HG02571 (cell line): ENCODE results near the gene MPP4.

Source experiments
- ATAC-seq: cut with Tn5 transposase; IDR thresholded peaks from one replicate; pipeline ENCODE4 v1.9.1; 2021; ENCODE audit warnings: mild to moderate bottlenecking, moderate library complexity; ENCODE audit not compliant: unreplicated experiment

Gene MPP4

DNA sequence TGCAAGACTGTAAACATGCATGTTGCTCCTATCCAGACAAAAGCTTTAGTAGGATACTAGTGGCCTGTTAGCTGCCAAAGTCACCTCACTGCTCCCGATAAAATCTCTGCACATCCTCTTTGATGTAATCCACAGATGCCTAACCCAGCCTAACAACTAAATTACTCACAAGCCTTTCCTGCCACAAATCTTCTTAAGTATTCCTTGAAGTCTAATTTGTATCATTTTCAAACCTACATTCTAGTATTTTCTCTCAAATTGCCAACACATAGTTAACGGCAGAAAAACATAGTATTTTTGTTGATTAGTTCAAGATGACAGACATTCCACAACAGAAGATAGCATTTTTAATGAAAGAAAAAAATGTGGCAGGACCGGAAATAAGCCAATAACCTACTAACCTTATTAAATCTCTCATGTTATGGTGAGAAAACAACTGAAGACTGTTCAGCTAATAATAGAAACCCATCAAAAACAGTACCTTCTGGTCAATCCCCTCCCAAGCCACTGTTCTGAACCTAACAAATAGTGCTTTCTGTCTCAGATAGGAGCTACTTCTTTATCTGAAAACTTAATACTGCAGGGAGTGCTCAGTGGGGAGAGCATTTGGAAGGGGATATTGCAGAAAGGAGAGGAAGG lies at the start of gene MPP4:
TSS of gene MPP4 (minus strand) at position 57 of the 639 bp plus-strand sequence. CDS start 4,690 bp downstream, outside the sequence.
- no peak for ATAC-seq

DNA sequence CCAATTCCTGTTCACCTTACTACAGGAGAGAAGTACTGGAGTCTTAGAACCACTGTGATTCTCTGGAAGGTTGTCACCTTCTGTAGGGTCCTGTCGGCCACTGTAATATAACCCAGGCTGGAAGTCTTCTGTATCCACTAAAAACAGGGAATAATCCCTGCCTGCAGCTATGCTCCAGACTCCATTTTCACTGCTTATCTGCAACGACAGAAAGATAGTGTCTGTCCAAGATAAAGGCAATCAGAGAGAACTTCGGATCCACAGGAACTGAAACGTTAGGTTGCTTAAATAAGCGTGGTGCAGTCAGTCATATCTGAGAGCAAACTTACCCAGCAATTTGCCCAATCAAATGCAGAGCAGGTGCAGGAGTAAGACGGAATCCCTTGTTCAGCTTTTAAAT lies 48.1 kb upstream of the MPP4 start:
- ATAC-seq: no peak

- ATAC-seq: no peak
Measured at GRCh38 chr2:201735486-201735885, 37.0 kb upstream of the MPP4 start.

- no peak for ATAC-seq
Measured at GRCh38 chr2:201734111-201734510, 35.7 kb upstream of the MPP4 start.

GRCh38 chr2:201733544-201733943 lies 35.1 kb upstream of the MPP4 start:
- ATAC-seq: no peak

GRCh38 chr2:201730651-201731285 lies 32.3 kb upstream of the MPP4 start:
- no peak for ATAC-seq

DNA sequence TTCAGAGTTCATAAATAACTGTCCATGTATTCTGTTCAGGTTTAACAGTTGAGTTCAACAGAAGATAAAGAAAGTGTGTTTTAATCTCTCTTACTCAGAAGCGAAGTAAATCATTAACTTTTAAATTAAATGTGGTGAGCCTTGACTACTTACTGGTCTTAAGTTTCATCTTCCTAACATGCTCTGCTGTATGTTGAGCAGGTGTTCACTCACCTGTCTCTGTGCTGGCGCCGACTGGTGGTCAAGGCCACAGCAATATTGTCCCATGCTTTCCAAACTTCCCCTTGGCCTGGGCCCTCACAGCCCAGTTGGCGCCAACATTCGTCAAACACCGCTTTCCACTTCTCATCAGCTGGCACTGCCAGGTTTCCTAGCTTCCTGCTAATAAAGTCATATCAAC lies 17.0 kb upstream of the MPP4 start:
- no peak for ATAC-seq

DNA sequence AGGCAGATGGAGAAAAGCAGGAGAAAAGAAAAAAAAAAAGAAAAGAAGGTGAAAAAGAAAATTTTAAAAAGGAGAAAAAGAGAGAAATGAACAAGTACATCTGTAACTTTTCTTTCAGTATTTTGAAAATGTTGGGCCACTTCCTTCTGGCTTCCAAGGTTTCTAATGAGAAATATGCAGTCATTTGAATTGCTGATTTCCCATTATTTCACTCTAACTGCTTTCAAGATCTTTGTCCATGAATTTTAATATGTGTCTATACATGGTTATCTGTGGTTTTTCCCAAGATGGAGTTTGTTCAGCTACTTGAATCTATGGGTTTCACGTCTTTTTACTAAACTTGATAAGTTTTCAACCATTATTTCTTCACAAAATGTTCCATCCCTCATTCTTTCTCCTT lies 14.3 kb upstream of the MPP4 start:
- ATAC-seq: no peak

- ATAC-seq: no peak
Measured at GRCh38 chr2:201709747-201710146, 11.3 kb upstream of the MPP4 start.

DNA sequence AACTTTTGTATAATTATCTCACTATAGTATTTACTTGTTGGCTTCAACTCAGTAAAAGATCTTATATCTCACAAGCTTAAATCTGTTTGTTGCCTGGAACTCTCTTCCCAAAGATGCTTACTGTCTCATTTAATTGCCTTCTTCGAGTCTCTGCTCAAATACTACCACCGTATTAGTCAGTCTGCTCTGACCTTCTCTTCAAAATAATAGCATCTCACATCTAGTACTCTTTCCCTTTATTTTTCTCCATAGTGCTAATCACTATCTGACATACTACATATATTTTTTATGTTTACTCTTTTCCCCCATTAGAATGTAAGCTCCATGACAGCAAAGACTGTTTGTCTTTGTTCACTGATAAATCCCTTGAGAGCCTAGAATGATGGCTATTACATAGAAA lies 10.6 kb upstream of the MPP4 start:
- ATAC-seq: no peak

- ATAC-seq: no peak
Measured at GRCh38 chr2:201707753-201708152, 9.3 kb upstream of the MPP4 start.

DNA sequence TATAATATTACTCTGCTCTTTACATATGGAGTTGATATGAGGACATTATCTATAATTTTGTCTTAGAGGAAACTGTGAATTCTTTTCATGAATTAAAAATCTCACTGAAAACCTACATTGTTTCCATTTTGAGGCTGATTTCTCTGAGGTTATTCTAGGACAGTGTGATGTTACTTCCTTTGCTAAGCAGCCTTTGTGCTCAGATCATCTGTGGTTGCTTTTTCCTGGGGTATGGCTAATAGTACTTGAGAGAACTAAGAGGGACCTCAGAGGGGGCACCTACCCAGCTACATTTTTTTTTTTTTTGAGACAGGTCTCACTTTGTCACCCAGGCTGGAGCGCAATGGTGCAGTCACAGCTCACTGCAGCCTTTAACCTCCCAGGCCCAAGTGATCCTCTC lies 8.7 kb upstream of the MPP4 start:
- no peak for ATAC-seq

GRCh38 chr2:201704536-201704935 lies 6.1 kb upstream of the MPP4 start:
- no peak for ATAC-seq

DNA sequence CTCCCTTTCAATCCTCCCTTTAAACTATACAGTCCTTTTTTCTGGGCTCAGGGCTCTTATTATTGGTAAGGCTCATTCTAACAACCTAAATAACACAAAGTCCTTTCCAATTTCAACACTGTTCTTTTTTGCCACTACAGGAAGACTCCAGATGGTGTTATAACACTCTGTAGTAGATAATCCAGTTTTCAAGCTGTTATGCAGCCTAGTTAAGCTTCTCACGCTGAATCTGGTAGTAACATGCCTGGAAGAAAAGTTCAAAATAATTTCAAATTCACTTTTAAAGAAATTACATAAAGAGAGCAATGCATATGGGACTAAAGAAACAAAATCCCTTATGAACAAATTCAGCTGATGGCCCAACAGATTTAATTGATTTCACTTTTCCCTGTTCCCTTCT lies 3.2 kb upstream of the MPP4 start:
- no peak for ATAC-seq

DNA sequence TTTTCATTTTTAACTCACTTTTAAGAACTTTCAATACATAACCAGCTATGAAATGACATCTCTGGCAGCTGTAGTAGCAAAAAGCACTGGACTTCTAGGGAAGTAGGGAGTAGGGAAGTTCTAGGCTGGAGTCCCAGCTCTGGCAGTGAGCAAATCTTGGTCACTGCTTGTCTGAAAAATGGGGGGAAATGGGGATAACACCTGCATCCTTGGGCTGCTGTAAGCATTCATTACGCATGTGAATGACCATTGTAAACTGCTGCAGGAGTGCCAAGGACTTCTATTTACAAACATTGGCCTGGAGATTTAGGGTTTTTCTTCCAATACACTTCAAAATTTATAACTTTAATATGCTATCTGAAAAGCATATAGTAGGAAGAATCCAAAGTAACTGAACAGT lies 972 bp upstream of the MPP4 start:
- no peak for ATAC-seq

DNA sequence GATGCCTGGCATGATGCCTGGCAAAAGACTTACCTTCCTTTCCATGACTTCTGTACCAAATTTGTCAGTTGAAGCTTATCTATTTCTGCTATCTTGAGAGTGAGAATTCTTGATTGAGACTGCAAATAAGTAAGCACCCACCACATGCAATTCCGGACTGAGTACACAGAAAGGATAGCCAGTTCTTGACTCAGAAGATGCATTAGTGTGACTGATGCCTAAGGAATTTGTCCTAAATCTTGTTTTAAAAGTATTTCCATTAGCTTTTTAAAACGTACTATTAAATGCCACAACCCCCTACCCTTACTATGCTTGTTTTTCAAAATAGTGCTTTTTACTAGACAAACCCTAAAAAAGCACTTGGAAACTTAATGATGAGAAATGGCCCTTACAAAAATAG lies 545 bp downstream of the MPP4 start:
- no peak for ATAC-seq

DNA sequence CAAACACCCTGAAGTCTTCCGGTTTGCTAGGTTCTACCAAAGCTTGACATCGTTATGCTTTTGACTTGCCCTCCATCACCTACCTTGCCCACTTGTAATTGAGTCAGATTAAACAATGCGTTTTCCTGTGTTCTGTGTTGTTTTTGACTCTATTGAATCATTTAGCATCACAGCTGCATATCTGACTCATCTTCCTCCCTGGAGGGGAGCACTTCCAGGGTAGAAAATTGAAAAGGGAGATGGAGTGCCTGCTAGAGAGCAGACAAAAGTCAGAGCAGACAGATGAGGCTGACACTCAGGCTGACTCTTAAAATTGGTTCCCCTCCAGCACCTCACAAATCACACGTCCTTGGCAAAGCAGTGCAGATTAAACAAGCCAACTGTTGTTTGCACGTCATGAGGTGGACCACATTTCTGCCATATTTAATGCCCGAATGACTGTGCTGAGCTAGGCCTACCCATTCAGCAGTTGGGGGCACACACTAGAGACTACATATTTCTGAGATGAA lies 2.2 kb downstream of the MPP4 start:
- no peak for ATAC-seq

GRCh38 chr2:201685156-201685555 lies 13.3 kb downstream of the MPP4 start:
- no peak for ATAC-seq

DNA sequence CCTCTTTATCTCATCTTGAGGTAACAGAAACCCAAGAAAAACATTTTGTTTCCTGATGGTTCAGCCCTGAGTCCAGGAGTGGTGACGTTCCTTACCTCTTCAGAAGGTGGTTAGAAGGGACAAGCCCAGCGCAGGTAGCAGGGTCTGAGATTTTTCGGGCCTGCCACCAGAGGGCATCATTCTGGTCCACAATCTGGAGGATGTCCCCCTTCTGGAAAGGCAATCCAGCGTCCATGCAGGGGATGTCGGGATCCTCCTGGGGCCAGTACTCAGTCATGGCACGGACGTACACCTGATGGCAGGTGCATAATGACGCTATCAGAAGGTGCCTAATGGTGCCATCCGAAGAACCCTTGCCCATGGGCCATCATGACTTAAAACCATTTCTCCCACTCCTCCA lies 17.7 kb downstream of the MPP4 start:
- no peak for ATAC-seq

DNA sequence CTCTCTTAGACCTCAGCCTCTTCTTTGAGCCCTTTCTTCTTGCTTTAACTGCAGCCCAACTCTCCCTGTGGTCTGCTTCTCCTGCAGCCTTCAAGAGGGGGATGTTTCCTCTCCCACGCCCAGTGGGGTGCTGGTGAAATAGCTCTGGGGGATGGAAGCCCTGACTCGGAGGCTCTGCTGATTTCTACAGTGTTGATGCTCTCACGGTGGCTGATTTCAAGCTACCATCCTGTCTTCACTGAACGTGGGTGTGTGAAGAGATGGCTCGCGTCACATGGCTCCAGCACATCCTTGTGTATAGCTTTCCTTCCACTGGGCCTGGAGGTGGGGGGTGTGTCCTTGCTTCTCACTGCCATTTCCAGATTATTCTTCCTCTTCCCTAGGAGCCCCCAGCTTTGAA lies 20.0 kb downstream of the MPP4 start:
- ATAC-seq: no peak

DNA sequence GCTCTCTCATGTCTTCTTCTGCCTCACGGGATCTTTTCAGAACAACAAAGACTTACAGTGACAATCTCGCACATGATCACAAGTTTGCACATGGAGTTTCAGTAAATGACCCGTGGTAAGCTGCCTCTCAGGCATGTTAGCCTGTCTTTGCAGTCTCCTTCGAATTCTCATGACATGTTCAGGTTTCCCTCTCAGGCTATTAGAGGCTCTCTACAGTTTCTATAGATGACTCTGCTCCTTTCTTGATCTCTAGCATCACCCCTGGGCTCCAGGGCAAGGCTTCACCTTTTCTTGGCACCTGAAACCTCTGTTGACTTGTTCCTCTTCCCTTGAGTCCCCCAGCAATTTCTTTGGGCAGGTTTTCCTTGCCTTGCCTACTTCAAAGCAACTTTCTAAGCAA lies 23.0 kb downstream of the MPP4 start:
- ATAC-seq: no peak

DNA sequence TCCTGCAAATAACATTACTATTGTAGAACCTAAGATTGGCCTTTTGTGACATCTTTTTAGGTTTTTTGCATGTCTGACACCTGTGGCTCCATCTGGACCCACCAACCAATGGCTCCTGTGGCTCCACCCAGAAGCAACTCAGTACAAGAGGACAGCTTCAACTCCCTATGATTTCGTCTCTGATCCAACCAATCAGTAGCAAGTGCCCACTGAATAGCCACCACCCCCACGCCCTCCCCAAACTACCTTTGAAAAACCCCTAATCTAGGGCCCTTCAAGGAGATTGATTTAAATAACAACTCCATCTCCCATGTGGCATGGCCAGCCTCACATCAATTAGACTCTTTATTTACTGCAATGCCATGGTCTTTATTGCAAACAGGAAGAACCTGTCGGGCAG lies 23.6 kb downstream of the MPP4 start:
- no peak for ATAC-seq

- ATAC-seq: no peak
Measured at GRCh38 chr2:201674298-201674697, 24.1 kb downstream of the MPP4 start.
